Hepatocyte (in vitro differentiated cells): ENCODE data around the gene HDGFL2.

Source experiments
- CTCF ChIP-seq: fragments of 200-600 bp; sonication (generic); IDR thresholded peaks from 2 replicates; pipeline ENCODE4 v1.5.1; 2016; ENCODE audit warnings: antibody characterized with exemption, mild to moderate bottlenecking; ENCODE audit not compliant: poor library complexity
- EZH2 ChIP-seq: fragments of 200-600 bp; sonication (generic); IDR thresholded peaks from 2 replicates; pipeline ENCODE4 v1.6.1; 2016; ENCODE audit warnings: antibody characterized with exemption, mild to moderate bottlenecking, borderline replicate concordance
- EZH2phosphoT487 ChIP-seq: fragments of 200-600 bp; sonication (generic); IDR thresholded peaks from one replicate; pipeline ENCODE4 v1.6.1; 2018; ENCODE audit warnings: antibody characterized with exemption, mild to moderate bottlenecking, low read depth, moderate library complexity; ENCODE audit not compliant: unreplicated experiment, severe bottlenecking

GRCh38 chr19:4488496-4488895, 16.4 kb downstream of the HDGFL2 start:
- no peak for TF ChIP-seq CTCF
- no peak for TF ChIP-seq EZH2
- no peak for TF ChIP-seq EZH2phosphoT487
